Progenitor cell of endocrine pancreas (in vitro differentiated cells): ENCODE results near the gene VPS51. TPM values are rescaled to one million over a fixed set of nuclear protein-coding genes. Genes with fewer than 3 reads are reported as not detected.

Experiments
- DNase-seq: peaks from one replicate; pipeline ENCODE4 v3.0.0; 2021; ENCODE audit warnings: low spot score; ENCODE audit not compliant: unreplicated experiment
- H3K27ac Mint-ChIP-seq: 2 replicates; pipeline ENCODE4 v1.8.0; 2021; ENCODE audit warnings: mild to moderate bottlenecking, moderate library complexity, mixed read lengths
- H3K27me3 Mint-ChIP-seq: 2 replicates; pipeline ENCODE4 v1.8.0; 2021; ENCODE audit warnings: mixed read lengths
- H3K36me3 Mint-ChIP-seq: 2 replicates; pipeline ENCODE4 v1.8.0; 2022; ENCODE audit warnings: mixed read lengths; ENCODE audit not compliant: insufficient read depth
- H3K4me1 Mint-ChIP-seq: 2 replicates; pipeline ENCODE4 v1.8.0; 2021; ENCODE audit warnings: low read depth, mixed read lengths
- H3K4me3 Mint-ChIP-seq: 2 replicates; pipeline ENCODE4 v1.8.0; 2021; ENCODE audit warnings: low read depth, mild to moderate bottlenecking, moderate library complexity, mixed read lengths
- H3K9me3 Mint-ChIP-seq: 2 replicates; pipeline ENCODE4 v1.8.0; 2021; ENCODE audit warnings: low read depth, mixed read lengths
- CTCF ChIP-seq: fragments of 200-600 bp; sonication (generic); IDR thresholded peaks from one replicate; pipeline ENCODE4 v1.5.0; 2021; ENCODE audit warnings: antibody characterized with exemption, mild to moderate bottlenecking; ENCODE audit not compliant: unreplicated experiment
- total RNA-seq: library from RNA; stranded (reverse); gene quantifications from 2 replicates; pipeline ENCODE4 v1.2.1, GENCODE V29; 2021

VPS51 gene
- total RNA-seq, 1 donor from 2014 or later = 112 TPM

- DNase-seq = no peak
- Mint-ChIP-seq H3K36me3 (peaks cover 4% of the 10 kb centered on the region), H3K9me3 (no peaks in the 10 kb centered on the region), H3K4me3 (no peak overlapping the region), H3K27ac (no peak overlapping the region), H3K27me3 (no peaks in the 10 kb centered on the region), H3K4me1 (peaks cover 2% of the 10 kb centered on the region)
- no peak for TF ChIP-seq CTCF
These were observed 31.6 kb downstream of the VPS51 start for GRCh38 chr11:65127473-65128181.

- TF ChIP-seq CTCF = no peak
- Mint-ChIP-seq H3K36me3 (peaks cover 4% of the 10 kb centered on the region), H3K9me3 (no peaks in the 10 kb centered on the region), H3K4me3 (no peak overlapping the region), H3K4me1 (peaks cover 8% of the 10 kb centered on the region), H3K27me3 (no peaks in the 10 kb centered on the region), H3K27ac (no peak overlapping the region)
- no peak for DNase-seq
These were observed 32.5 kb downstream of the VPS51 start for GRCh38 chr11:65128182-65129145.

- no peak for TF ChIP-seq CTCF
- H3K4me1 Mint-ChIP-seq = peaks cover 11% of the 10 kb centered on the region
- no peak overlapping the region for H3K27ac Mint-ChIP-seq
- H3K36me3 Mint-ChIP-seq = peaks cover 4% of the 10 kb centered on the region
- H3K9me3 Mint-ChIP-seq = no peaks in the 10 kb centered on the region
- no peak for DNase-seq
- H3K4me3 Mint-ChIP-seq = no peak overlapping the region
- H3K27me3 Mint-ChIP-seq = no peaks in the 10 kb centered on the region
These were observed 33.8 kb downstream of the VPS51 start for GRCh38 chr11:65129649-65130441.

GRCh38 chr11:65130631-65131416, 34.8 kb downstream of the VPS51 start:
- no peak for TF ChIP-seq CTCF
- Mint-ChIP-seq H3K27me3 (no peaks in the 10 kb centered on the region), H3K9me3 (no peaks in the 10 kb centered on the region), H3K27ac (no peak overlapping the region), H3K4me3 (no peak overlapping the region), H3K36me3 (peaks cover 4% of the 10 kb centered on the region), H3K4me1 (peaks cover 16% of the 10 kb centered on the region)
- DNase-seq = no peak
